HG03064 (cell line): ENCODE data around the gene ALDH3B1.

Experiments used
- ATAC-seq: cut with Tn5 transposase; IDR thresholded peaks from one replicate; pipeline ENCODE4 v1.9.1; 2021; ENCODE audit warnings: low read depth; ENCODE audit not compliant: unreplicated experiment

Gene ALDH3B1

GRCh38 chr11:68041617-68042218 is 31.6 kb downstream of the ALDH3B1 start:
- ATAC-seq = no peak

GRCh38 chr11:68042219-68043028 is 32.3 kb downstream of the ALDH3B1 start:
- ATAC-seq = no peak

GRCh38 chr11:68043029-68043348 is 32.9 kb downstream of the ALDH3B1 start:
- no peak for ATAC-seq

- no peak for ATAC-seq
These were observed 33.4 kb downstream of the ALDH3B1 start for GRCh38 chr11:68043349-68044144.

GRCh38 chr11:68044145-68044813 is 34.2 kb downstream of the ALDH3B1 start:
- ATAC-seq = no peak

- no peak for ATAC-seq
These were observed 34.8 kb downstream of the ALDH3B1 start for GRCh38 chr11:68044898-68045351.

- no peak for ATAC-seq
These were observed 37.5 kb downstream of the ALDH3B1 start for GRCh38 chr11:68047437-68048290.

GRCh38 chr11:68048681-68049508 is 38.8 kb downstream of the ALDH3B1 start:
- ATAC-seq = no peak

GRCh38 chr11:68049509-68050370 is 39.6 kb downstream of the ALDH3B1 start:
- ATAC-seq = no peak

- no peak for ATAC-seq
These were observed 40.3 kb downstream of the ALDH3B1 start for GRCh38 chr11:68050371-68050841.

- ATAC-seq = no peak
These were observed 41.3 kb downstream of the ALDH3B1 start for GRCh38 chr11:68051191-68052136.

- ATAC-seq = no peak
These were observed 42.2 kb downstream of the ALDH3B1 start for GRCh38 chr11:68052137-68052873.

GRCh38 chr11:68053117-68053516 is 43.0 kb downstream of the ALDH3B1 start:
- ATAC-seq = no peak

- no peak for ATAC-seq
These were observed 44.1 kb downstream of the ALDH3B1 start for GRCh38 chr11:68053981-68054812.
